Colonic mucosa (tissue), 4 donors: ENCODE results near the gene TP53BP2. TPM values are rescaled to one million over a fixed set of nuclear protein-coding genes. Genes with fewer than 3 reads are reported as not detected.

Experiments used
- DNase-seq: peaks from one replicate; pipeline ENCODE4 v3.0.0-alpha.2; 2020
- H3K27ac ChIP-seq: fragments of 200-600 bp; one replicate; pipeline ENCODE4 v1.8.0; 2021
- H3K27me3 ChIP-seq: fragments of 200-600 bp; one replicate; pipeline ENCODE4 v1.8.0; 2021
- H3K36me3 ChIP-seq: fragments of 200-600 bp; one replicate; pipeline ENCODE4 v1.8.0; 2021
- H3K4me1 ChIP-seq: fragments of 200-600 bp; one replicate; pipeline ENCODE4 v1.8.0; 2021; ENCODE audit warnings: mild to moderate bottlenecking
- H3K4me3 ChIP-seq: fragments of 200-600 bp; one replicate; pipeline ENCODE4 v1.8.0; 2021
- H3K9ac ChIP-seq, 2 donors: one replicate each; pipeline ENCODE4 v1.7.0; 2013; ENCODE audit warnings: control low read depth in 2 of 2, low read depth in 2 of 2, low read length in 2 of 2
- H3K9me3 ChIP-seq: fragments of 200-600 bp; one replicate; pipeline ENCODE4 v1.8.0; 2021
- CTCF ChIP-seq: fragments of 200-600 bp; IDR thresholded peaks from one replicate; pipeline ENCODE4 v1.8.0; 2022; ENCODE audit warnings: antibody characterized with exemption, mild to moderate bottlenecking
- intact Hi-C: fragments of 100-400 bp; cut with DNase I; formaldehyde crosslinking; loops from one replicate; pipeline ENCODE4 v1.14.1; 2022
- total RNA-seq, 2 donors: library from RNA; stranded (reverse); fragmentation: NEBNext Ultra II Directional in 1 of 2; extraction: Animal tissue kit (Norgen Biotek cat#: 25700) in 1 of 2; gene quantifications; one replicate each; pipeline ENCODE4 v1.2.1, GENCODE V29; 2021
- donor health status: healthy.
- donor health status: DM: no; HTN: no; CAD: no.
- donor health status: DM: no; HTN: no; CAD: no.

The TP53BP2 gene
- total RNA-seq, 2 donors from 2014 or later, result 28.8 to 39.6 TPM

DNA sequence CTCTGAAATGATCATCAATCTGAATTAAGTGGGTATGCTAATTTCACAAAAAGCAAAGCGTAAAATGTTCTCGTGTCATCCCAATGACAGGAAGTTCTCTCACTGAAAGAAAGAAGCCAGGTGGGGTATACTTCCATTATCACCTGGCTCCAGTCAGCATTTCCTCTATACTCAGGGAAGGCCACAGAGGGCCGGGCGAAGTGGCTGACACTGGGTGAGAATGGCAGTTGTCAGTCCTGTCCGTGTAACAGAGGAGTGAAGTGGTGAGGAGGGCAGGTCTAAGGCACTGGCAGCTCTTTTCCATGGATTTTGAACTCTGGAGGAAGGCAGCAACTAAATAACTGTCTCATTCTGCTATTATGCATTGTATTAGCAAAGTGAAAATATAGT is 73.0 kb downstream of the TP53BP2 start:
- Histone ChIP-seq H3K9ac (no peak overlapping the region), H3K36me3 (peaks cover 28% of the 10 kb centered on the region), H3K4me3 (no peak overlapping the region), H3K27ac (no peak overlapping the region), H3K4me1 (no peaks in the 10 kb centered on the region), H3K9me3 (no peaks in the 10 kb centered on the region), H3K27me3 (no peaks in the 10 kb centered on the region)
- no peak for TF ChIP-seq CTCF
- DNase-seq, result peak; percentile 11
- intact Hi-C loops, result no loop called here

GRCh38 chr1:223771814-223772770 is 73.7 kb downstream of the TP53BP2 start:
- Histone ChIP-seq H3K36me3 (peaks cover 22% of the 10 kb centered on the region), H3K27ac (peak overlapping the region; percentile 7), H3K9ac (peak overlapping the region in 1 of 2 donors; percentile 47), H3K4me1 (no peaks in the 10 kb centered on the region), H3K9me3 (no peaks in the 10 kb centered on the region), H3K27me3 (no peaks in the 10 kb centered on the region), H3K4me3 (no peak overlapping the region)
- intact Hi-C loops, result no loop called here
- TF ChIP-seq CTCF, result no peak
- peak; percentile 53 for DNase-seq

- Histone ChIP-seq H3K27ac (peak overlapping the region; percentile 7), H3K9ac (no peak overlapping the region), H3K4me1 (no peaks in the 10 kb centered on the region), H3K9me3 (no peaks in the 10 kb centered on the region), H3K36me3 (peaks cover 22% of the 10 kb centered on the region), H3K4me3 (no peak overlapping the region), H3K27me3 (no peaks in the 10 kb centered on the region)
- no peak for TF ChIP-seq CTCF
- intact Hi-C loops, result no loop called here
- DNase-seq, result no peak
Measured at GRCh38 chr1:223771469-223771813, 74.3 kb downstream of the TP53BP2 start.

DNA sequence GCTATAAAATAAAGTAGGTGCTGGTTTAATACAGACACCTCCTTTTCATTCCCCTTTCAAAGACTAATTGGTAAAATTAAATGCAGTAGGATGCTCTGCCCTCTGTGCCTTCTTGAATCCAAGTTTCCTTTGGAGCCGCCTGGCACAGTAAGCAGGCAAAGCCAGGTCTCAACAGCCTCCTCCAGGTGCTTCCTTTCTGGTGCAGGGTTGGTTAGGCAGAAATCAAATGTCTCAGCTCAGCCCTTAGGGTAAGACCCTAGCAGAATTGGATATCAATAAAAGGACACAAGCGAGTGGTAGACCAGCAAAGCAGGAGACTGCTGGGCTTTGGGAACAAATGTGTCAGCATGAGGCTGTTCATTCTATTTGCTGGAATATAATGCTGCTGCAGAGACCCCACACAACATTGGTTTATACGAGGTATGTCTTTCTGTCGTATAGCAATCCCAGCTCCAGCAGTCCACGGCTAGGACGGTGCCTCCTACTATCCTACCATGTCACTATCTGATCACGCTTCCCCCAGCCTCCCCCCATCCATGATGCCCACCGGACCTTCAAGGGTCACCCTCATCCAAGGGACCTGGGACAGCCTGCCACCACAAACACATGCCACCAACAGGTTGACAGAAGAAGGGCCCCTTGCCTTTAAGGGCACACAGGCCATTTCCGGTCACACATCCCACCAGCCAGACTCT is 75.0 kb downstream of the TP53BP2 start:
- H3K27me3 ChIP-seq, result no peaks in the 10 kb centered on the region
- H3K9me3 ChIP-seq, result no peaks in the 10 kb centered on the region
- no peaks in the 10 kb centered on the region for H3K4me1 ChIP-seq
- TF ChIP-seq CTCF, result no peak
- intact Hi-C loops, result no loop called here
- no peak for DNase-seq
- H3K27ac ChIP-seq, result no peak overlapping the region
- H3K36me3 ChIP-seq, result peaks cover 22% of the 10 kb centered on the region
- no peak overlapping the region for H3K4me3 ChIP-seq
- no peak overlapping the region for H3K9ac ChIP-seq

DNA sequence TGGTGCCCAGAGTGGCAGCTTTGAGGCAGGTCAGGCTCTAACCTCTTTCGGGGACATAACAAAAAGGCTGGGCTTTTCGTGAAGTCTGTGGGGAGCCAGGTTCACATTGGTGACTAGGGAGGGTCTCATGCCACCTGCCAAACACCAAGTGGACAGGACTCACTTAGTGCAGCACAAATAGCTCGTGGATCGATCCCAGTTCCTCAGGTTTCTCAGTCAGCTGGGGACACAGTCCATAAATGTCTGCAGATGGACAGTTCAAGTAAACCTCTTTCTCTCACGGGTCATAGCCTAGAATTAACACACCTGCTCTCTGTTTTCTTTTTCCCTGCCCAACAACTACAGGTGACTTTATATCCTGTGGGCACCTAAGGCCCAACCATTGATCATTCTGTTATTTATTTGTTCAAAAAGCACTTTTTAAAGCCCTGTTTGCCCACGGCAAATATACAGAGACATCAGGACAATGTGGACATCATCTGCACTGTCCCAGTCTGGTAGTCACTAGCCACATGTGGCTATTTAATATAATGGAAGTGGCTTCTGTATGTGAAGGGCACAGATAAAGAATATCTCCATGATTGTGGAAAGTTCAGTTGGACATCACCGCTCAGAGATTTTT is 79.9 kb downstream of the TP53BP2 start:
- no peak for TF ChIP-seq CTCF
- H3K36me3 ChIP-seq, result peaks cover 13% of the 10 kb centered on the region

More for the DNA sequence above, 79.9 kb downstream of the TP53BP2 start:
- no peaks in the 10 kb centered on the region for H3K4me1 ChIP-seq
- no peaks in the 10 kb centered on the region for H3K9me3 ChIP-seq
- H3K9ac ChIP-seq, result no peak overlapping the region
- no peak overlapping the region for H3K27ac ChIP-seq
- intact Hi-C loops, result no loop called here
- no peaks in the 10 kb centered on the region for H3K27me3 ChIP-seq
- H3K4me3 ChIP-seq, result no peak overlapping the region
- no peak for DNase-seq
